Measurements from ENCODE around the gene BAG1. TPM values are rescaled to one million over a fixed set of nuclear protein-coding genes. Genes with fewer than 3 reads are reported as not detected.

Gene BAG1
- total and polyA plus RNA-seq, 2 of the 13 experiments (the other 11 are each of a cell fraction or from before 2014, with no cell fraction given): 23.1 to 59.5 TPM

GRCh38 chr9:33264473-33265177 lies at the start of gene BAG1, which contains the start of gene CHMP5 (continued):
- TF ChIP-seq, protein P1, sequence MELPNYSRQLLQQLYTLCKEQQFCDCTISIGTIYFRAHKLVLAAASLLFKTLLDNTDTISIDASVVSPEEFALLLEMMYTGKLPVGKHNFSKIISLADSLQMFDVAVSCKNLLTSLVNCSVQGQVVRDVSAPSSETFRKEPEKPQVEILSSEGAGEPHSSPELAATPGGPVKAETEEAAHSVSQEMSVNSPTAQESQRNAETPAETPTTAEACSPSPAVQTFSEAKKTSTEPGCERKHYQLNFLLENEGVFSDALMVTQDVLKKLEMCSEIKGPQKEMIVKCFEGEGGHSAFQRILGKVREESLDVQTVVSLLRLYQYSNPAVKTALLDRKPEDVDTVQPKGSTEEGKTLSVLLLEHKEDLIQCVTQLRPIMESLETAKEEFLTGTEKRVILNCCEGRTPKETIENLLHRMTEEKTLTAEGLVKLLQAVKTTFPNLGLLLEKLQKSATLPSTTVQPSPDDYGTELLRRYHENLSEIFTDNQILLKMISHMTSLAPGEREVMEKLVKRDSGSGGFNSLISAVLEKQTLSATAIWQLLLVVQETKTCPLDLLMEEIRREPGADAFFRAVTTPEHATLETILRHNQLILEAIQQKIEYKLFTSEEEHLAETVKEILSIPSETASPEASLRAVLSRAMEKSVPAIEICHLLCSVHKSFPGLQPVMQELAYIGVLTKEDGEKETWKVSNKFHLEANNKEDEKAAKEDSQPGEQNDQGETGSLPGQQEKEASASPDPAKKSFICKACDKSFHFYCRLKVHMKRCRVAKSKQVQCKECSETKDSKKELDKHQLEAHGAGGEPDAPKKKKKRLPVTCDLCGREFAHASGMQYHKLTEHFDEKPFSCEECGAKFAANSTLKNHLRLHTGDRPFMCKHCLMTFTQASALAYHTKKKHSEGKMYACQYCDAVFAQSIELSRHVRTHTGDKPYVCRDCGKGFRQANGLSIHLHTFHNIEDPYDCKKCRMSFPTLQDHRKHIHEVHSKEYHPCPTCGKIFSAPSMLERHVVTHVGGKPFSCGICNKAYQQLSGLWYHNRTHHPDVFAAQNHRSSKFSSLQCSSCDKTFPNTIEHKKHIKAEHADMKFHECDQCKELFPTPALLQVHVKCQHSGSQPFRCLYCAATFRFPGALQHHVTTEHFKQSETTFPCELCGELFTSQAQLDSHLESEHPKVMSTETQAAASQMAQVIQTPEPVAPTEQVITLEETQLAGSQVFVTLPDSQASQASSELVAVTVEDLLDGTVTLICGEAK (IDR thresholded peaks at IDR 0.05): peak; percentile 59
- TF ChIP-seq, protein P1 (CRISPR knock-in tag; IDR thresholded peaks at IDR 0.05): no peak
- TF ChIP-seq TCF7L2 (IDR thresholded peaks at IDR 0.05; ENCODE audit: low read depth, low read length) (no peak), TEAD3 (CRISPR knock-in tag; optimal IDR thresholded peaks at IDR 0.05; ENCODE audit: borderline replicate concordance) (no peak), FOXM1 (CRISPR knock-in tag; IDR thresholded peaks at IDR 0.05) (no peak), MYPOP (CRISPR knock-in tag; IDR thresholded peaks at IDR 0.05) (no peak), NFKB2 (CRISPR knock-in tag; IDR thresholded peaks at IDR 0.05; ENCODE audit: borderline replicate concordance) (no peak), ZNF552 (CRISPR knock-in tag; IDR thresholded peaks at IDR 0.05; ENCODE audit: borderline replicate concordance) (no peak), MZF1 (CRISPR knock-in tag; IDR thresholded peaks at IDR 0.05; ENCODE audit: borderline replicate concordance) (no peak), ZFAT (CRISPR knock-in tag; conservative IDR thresholded peaks at IDR 0.05) (no peak)
- TF ChIP-seq, protein P2, sequence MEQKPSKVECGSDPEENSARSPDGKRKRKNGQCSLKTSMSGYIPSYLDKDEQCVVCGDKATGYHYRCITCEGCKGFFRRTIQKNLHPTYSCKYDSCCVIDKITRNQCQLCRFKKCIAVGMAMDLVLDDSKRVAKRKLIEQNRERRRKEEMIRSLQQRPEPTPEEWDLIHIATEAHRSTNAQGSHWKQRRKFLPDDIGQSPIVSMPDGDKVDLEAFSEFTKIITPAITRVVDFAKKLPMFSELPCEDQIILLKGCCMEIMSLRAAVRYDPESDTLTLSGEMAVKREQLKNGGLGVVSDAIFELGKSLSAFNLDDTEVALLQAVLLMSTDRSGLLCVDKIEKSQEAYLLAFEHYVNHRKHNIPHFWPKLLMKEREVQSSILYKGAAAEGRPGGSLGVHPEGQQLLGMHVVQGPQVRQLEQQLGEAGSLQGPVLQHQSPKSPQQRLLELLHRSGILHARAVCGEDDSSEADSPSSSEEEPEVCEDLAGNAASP (CRISPR knock-in tag; IDR thresholded peaks at IDR 0.05; ENCODE audit: borderline replicate concordance): no peak
- TF ChIP-seq, protein P3, sequence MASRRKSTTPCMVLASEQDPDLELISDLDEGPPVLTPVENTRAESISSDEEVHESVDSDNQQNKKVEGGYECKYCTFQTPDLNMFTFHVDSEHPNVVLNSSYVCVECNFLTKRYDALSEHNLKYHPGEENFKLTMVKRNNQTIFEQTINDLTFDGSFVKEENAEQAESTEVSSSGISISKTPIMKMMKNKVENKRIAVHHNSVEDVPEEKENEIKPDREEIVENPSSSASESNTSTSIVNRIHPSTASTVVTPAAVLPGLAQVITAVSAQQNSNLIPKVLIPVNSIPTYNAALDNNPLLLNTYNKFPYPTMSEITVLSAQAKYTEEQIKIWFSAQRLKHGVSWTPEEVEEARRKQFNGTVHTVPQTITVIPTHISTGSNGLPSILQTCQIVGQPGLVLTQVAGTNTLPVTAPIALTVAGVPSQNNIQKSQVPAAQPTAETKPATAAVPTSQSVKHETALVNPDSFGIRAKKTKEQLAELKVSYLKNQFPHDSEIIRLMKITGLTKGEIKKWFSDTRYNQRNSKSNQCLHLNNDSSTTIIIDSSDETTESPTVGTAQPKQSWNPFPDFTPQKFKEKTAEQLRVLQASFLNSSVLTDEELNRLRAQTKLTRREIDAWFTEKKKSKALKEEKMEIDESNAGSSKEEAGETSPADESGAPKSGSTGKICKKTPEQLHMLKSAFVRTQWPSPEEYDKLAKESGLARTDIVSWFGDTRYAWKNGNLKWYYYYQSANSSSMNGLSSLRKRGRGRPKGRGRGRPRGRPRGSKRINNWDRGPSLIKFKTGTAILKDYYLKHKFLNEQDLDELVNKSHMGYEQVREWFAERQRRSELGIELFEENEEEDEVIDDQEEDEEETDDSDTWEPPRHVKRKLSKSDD (CRISPR knock-in tag; IDR thresholded peaks at IDR 0.05; ENCODE audit: low read depth): no peak
- TF ChIP-seq, protein P4, sequence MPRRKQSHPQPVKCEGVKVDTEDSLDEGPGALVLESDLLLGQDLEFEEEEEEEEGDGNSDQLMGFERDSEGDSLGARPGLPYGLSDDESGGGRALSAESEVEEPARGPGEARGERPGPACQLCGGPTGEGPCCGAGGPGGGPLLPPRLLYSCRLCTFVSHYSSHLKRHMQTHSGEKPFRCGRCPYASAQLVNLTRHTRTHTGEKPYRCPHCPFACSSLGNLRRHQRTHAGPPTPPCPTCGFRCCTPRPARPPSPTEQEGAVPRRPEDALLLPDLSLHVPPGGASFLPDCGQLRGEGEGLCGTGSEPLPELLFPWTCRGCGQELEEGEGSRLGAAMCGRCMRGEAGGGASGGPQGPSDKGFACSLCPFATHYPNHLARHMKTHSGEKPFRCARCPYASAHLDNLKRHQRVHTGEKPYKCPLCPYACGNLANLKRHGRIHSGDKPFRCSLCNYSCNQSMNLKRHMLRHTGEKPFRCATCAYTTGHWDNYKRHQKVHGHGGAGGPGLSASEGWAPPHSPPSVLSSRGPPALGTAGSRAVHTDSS (CRISPR knock-in tag; conservative IDR thresholded peaks at IDR 0.05): no peak

Measured in HepG2 (cell line).